Stimulated activated CD4-positive, alpha-beta T cell treated with anti-CD3 and anti-CD28 coated beads, Interleukin-1b, Interleukin-23, amount 100 ng/mL, for 4 hours (primary cell): Measurements from ENCODE around the gene EHF.
"Not testable (repeated sequence)": the region's sequence is repeated elsewhere in the genome, so short reads cannot be mapped to it uniquely, and the experiment has no call there.

Experiments
- DNase-seq, 2 donors: peaks; one replicate each; pipeline ENCODE4 v3.0.0-alpha.2; 2020; ENCODE audit warnings: low read depth in 2 of 2

Gene EHF

GRCh38 chr11:34620820-34621792 lies at the start of gene EHF:
Gene EHF (plus strand): TSS chr11:34621093. CDS start chr11:34642631, 21,538 bp downstream.
- no peak for DNase-seq

GRCh38 chr11:34573537-34573936 lies 47.4 kb upstream of the EHF start:
- DNase-seq, result no peak

GRCh38 chr11:34575261-34575660 lies 45.6 kb upstream of the EHF start:
- no peak for DNase-seq

- DNase-seq, result no peak
These were observed 45.2 kb upstream of the EHF start for GRCh38 chr11:34575671-34576070.

- no peak for DNase-seq
These were observed 44.6 kb upstream of the EHF start for GRCh38 chr11:34576331-34576730.

GRCh38 chr11:34583818-34584217 lies 37.1 kb upstream of the EHF start:
- DNase-seq, result no peak

- no peak for DNase-seq
These were observed 35.6 kb upstream of the EHF start for GRCh38 chr11:34585304-34585734.

GRCh38 chr11:34585735-34586487 lies 35.0 kb upstream of the EHF start:
- no peak for DNase-seq

GRCh38 chr11:34586488-34587281 lies 34.2 kb upstream of the EHF start:
- no peak for DNase-seq

- no peak for DNase-seq
These were observed 33.6 kb upstream of the EHF start for GRCh38 chr11:34587282-34587677.

GRCh38 chr11:34588023-34588422 lies 32.9 kb upstream of the EHF start:
- DNase-seq, result no peak

GRCh38 chr11:34588701-34589100 lies 32.2 kb upstream of the EHF start:
- no peak for DNase-seq

- not testable (repeated sequence) for DNase-seq
These were observed 31.7 kb upstream of the EHF start for GRCh38 chr11:34589177-34589576.

- no peak for DNase-seq
These were observed 27.8 kb upstream of the EHF start for GRCh38 chr11:34593085-34593484.

GRCh38 chr11:34594603-34595002 lies 26.3 kb upstream of the EHF start:
- DNase-seq, result no peak

- DNase-seq, result no peak
These were observed 25.5 kb upstream of the EHF start for GRCh38 chr11:34595391-34595790.

GRCh38 chr11:34595960-34596644 lies 24.8 kb upstream of the EHF start:
- no peak for DNase-seq

GRCh38 chr11:34599406-34599945 lies 21.4 kb upstream of the EHF start:
- no peak for DNase-seq

GRCh38 chr11:34600339-34601084 lies 20.4 kb upstream of the EHF start:
- no peak for DNase-seq

GRCh38 chr11:34601085-34601444 lies 19.8 kb upstream of the EHF start:
- no peak for DNase-seq
